Activated CD8-positive, alpha-beta memory T cell treated with anti-CD3 and anti-CD28 coated beads for 1 hour (primary cell): ENCODE measurements around the gene FLRT2.

Experiments used
- DNase-seq, 2 donors: peaks; one replicate each; pipeline ENCODE4 v3.0.0-alpha.2; 2020; ENCODE audit warnings: low read depth in 1 of 2; ENCODE audit errors: extremely low read depth in 1 of 2

FLRT2 gene

GRCh38 chr14:85528897-85529631, 880 bp upstream of the FLRT2 start:
- DNase-seq, result no peak

DNA sequence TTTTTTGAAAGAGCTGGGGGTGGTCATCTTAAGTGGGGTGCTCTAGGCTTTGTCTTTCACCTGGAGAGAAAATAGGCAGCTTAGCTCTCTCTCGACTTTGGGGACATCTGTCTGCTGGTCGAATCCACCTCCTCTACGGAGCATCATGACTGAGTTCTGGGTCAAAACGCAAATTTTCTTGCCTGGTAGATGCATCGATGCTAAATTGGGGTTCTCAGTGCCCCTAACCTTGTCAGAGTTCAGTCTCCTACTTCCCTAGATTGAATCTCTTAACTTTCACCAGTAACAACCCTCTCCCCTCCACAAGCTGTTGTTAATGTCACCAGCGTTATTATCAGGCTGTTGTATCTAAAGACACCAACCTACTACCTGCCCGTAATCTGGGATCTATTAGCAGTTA, 682 bp downstream of the FLRT2 start:
- DNase-seq, result no peak

DNA sequence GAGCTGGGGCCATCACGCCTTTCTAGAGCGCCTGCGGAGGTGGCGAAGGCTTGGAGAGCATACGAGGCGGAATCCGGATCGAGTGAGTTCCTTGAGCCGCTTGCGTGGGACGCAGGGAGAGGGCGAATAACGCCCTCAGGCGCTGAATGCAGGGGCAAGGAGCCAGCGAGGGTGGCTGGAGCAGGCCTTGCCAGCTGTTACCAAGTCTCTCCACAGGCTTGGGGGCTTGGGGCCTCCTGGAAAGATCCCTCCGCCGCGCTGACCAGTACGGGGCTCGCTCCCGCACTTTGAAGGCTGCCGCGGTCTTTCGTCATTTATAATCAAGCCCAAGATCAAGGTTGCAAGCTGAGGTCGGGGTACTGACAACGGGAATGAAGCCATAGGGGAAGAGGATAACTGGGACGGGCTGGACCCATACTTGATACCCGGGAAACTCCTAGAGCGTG, 1.2 kb downstream of the FLRT2 start:
- DNase-seq, result no peak

GRCh38 chr14:85531587-85532373, 1.8 kb downstream of the FLRT2 start:
- DNase-seq, result no peak

GRCh38 chr14:85532374-85533022, 2.6 kb downstream of the FLRT2 start:
- no peak for DNase-seq

GRCh38 chr14:85533023-85533860, 3.3 kb downstream of the FLRT2 start:
- DNase-seq, result no peak

DNA sequence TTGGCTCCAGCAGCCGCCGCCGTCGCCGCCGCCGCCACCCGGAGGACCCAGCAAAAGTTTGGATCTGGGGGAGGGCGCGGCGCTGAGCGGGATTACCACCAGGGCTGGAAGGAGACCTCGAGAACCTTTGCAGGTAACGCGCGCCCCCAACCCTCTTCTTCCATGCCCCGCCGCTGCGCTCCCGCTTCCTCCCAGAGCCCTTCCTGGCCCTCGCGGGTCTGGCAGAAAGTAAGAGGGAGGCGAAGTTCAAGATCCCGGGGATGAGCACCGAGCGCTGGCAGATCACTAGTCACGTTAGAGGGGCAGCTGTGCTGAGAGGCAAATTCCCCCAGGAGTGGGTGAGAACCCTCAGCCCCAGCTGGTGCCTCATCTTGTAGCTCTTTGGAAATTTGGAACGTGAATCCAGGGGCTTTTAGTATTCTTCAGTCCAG, 3.9 kb downstream of the FLRT2 start:
- no peak for DNase-seq

DNA sequence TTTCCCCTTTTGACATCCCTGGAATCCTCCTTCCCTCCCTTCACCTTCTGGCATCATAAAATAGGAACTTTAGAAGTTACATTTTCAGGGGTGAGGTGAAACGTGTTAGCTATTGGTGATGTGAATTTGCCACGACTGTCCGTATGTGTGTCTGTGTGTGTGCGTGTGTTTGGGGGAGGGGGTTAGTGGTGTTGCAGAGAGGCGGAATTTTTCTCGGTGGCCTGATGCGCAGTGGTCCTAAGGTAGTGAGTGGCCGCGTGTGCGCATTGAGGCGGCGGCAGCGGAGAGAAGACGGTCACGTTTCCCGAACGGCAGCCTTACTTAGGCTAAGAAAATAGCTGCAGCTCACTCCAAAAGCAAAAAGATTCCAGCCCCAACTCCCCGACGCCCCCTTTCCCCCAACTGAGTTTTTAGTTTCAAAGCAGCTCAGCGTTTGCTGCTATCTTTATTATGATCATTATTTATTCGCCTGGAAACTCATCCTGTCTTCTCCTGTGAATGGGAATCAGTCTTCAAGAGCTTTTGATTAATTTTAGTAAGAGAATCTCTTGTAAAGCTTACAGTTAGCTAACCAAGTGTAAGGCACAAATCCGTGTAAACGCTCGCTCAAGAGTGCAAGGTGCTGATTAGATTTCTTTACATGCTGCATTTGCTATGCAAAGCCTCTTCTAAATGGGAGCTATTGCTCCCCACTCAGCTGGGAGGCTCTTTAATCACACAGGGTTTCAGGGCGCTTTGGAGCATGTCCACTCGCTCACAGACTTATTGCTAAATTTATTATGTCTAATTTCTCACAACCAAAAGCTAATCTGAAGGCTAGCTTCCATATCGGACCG, 4.7 kb downstream of the FLRT2 start:
- DNase-seq, result no peak

DNA sequence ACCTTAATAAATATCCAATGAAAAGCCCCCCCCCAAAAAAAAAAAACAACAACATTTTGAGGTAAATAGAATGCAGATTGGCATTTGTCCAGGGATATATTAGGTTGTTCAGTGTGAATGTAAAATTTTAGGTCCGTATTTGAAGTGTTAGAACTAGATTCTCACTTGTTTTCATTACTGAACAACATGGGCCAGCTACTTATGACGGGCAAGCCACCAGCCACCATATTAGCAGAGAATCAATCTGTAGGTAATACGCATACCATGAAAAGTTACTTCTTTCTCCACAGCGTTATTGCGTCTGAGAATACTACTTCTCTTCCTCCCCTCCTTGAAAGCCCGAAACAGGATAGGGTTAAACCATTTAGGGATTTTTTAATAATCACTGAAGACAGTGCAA, 5.4 kb downstream of the FLRT2 start:
- DNase-seq, result no peak

DNA sequence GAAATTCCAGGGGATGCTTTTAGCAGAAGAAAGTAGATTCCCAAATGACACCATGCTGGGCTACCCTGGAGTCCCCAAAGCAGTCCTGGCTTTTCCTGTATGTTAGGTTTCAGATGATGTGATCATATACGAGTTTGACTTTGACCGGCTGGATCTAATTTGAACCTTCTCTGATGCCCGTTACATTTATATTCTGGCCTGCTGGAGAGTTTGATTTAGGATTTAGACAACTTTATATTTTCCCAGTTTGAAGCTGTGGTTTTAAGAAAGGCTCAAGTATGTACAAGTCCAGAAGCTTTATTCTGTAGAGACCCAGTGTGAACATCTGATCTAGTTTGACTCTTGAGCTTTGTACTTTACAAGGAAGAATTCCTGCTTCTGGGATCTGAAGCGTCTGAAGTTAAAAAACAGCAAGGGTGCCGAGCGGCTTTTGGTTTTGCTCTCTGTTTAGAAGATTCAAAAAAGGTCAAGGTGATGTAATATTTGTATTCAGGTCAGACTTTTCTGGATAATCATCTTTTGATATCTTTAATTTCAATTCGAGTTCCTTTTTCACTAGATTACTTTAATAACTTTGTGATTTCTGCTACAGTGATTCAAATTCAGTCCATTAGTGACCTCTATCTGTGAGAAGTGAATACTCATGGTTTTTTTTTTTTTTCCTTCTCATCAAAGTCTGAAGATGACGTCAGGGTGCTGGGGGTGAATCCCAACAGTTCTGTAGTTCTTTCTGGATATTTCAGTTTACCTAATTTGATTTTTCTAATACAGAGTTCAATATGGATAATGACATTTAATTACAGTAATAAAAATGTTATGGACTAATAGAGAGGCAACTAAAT, 6.3 kb downstream of the FLRT2 start:
- DNase-seq, result no peak

- no peak for DNase-seq
Observed at GRCh38 chr14:85536833-85537190, 6.9 kb downstream of the FLRT2 start.

- no peak for DNase-seq
Observed at GRCh38 chr14:85537526-85537925, 7.6 kb downstream of the FLRT2 start.

- DNase-seq, result no peak
Observed at GRCh38 chr14:85538636-85539035, 8.7 kb downstream of the FLRT2 start.

GRCh38 chr14:85539510-85539909, 9.6 kb downstream of the FLRT2 start:
- DNase-seq, result no peak

DNA sequence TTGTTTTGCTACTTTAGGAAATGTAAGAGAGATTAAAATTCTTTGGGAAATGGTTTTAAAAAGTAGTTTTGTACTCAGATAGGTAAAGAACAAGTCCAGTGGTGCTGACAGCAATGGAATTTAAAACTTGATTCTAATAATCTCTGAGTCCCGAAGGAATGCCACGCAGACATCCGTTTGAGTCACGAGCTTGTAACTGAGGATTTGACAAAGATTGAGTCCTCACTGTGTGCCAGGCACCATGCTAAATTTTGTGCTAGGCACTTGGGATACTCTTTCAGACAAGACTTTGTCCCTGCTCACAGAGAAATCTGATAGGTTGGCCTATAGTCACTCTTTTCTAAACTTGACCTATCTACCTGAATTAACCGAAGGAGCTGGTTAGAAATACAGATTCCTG, 12.7 kb downstream of the FLRT2 start:
- DNase-seq, result no peak

DNA sequence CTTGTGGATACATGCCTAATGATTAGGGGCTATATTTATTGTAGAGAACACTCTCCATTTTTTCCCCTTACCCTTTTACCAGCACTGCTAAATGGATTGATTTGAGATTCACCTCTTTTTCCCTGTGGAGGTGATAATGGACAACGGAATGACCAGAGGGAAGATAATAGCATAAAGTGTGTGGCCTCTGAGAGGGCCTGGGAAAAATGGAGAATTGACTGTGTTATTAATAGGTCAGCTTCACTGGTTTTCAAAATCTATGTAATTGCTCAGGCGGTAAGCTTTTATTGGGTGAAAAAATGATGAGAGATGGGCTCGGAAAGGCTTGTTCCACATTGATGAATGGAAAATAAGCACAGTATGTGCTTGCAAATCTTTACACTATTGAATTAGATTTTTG, 15.8 kb downstream of the FLRT2 start:
- DNase-seq, result no peak

DNA sequence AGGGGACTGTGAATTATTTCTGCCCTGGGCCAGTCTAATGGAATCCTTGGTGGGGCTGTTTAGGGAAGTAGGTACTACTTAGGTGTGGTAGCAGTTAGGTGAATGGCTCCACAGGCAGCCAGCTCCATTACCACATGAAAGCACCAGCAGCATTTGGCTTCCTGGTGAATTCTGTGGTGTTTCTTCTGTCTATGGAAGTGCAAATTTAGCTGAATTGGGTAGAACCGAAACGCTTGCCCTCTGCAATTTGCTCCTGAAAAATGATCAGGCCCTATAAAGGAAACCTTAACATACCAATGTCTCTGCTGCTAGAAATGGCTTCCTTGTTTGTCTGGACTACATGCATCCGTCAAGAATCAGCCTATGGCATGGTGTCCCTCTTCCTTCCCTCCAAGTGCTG, 16.4 kb downstream of the FLRT2 start:
- DNase-seq, result no peak

GRCh38 chr14:85549697-85550096, 19.8 kb downstream of the FLRT2 start:
- no peak for DNase-seq

DNA sequence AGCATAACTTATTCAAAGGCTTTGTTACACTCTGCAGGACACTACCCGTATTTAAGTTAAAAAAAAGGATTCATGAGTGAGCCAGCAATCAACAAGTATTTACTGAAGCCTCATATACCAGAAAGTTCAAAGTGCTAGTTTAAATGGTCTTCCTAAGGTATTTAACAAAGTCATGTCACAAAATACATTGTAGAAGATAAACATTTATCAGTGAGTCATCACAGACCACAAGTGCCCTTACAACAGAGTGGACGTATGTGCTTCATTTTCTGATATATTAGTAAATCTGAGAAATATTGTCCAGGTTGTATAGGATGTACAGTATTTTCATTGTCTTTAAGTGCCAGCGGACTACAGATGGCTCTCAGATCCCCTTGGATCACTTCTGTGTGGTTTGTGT, 24.2 kb downstream of the FLRT2 start:
- no peak for DNase-seq
